Measurements from ENCODE around the gene MOCS3. TPM values are rescaled to one million over a fixed set of nuclear protein-coding genes. Genes with fewer than 3 reads are reported as not detected.

MOCS3 gene
- polyA plus RNA-seq, 3 donors = 0.48 to 1.9 (median 1.9) TPM

DNA sequence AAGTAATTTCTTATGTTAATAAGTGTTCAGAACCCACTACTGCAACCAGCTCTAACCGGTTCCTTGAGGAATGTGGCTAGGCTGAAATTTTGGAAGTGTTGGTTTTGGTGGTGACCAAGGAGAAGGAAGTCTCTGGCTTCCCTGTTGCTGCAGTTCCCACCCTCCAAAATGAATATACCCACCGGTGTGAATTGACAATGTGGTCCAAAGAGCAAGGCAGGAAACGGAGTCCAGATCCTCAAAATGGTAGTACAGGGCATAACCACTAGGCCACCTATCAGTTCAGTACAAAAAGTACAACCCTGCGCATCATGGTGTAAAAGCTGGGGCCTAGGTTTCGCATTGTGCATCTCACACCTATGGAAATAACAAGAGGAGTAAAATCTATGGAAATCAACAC lies 30.1 kb upstream of the MOCS3 start:
- Mint-ChIP-seq H3K36me3 (peaks cover 17 to 39% of the 10 kb centered on the region in 2 donors), H3K9me3 (no peaks in the 10 kb centered on the region), H3K27ac (peak overlapping the region in 4 of 7 donors; percentile 31 to 94 (median 64)), H3K27me3 (ENCODE audit: low read depth in 3 of 3) (no peaks in the 10 kb centered on the region), H3K4me1 (peaks cover 44% of the 10 kb centered on the region), H3K4me3 (no peak overlapping the region)
- Histone ChIP-seq H3K27ac (ENCODE audit: low read depth in 1 of 2, low read length in 2 of 2) (peak overlapping the region in 1 of 2 donors; percentile 66), H2AFZ (ENCODE audit: insufficient read depth, low read depth, low read length, poor library complexity, severe bottlenecking) (no peak overlapping the region), H3K4me1 (ENCODE audit: control insufficient read depth in 1 of 2, insufficient read depth in 2 of 2, low read length in 2 of 2) (peaks cover 23 to 43% of the 10 kb centered on the region in 2 donors), H3K27me3 (ENCODE audit: control insufficient read depth in 2 of 2, insufficient read depth in 2 of 2, low read length in 2 of 2) (no peaks in the 10 kb centered on the region), H3K79me2 (ENCODE audit: insufficient read depth, low read length) (peaks cover 71% of the 10 kb centered on the region), H3K9me3 (replicated peaks in 1 of 2; ENCODE audit: control insufficient read depth in 1 of 2, insufficient read depth in 1 of 2, low read length in 2 of 2) (no peaks in the 10 kb centered on the region), H4K20me1 (ENCODE audit: insufficient read depth, low read length) (peaks cover 63% of the 10 kb centered on the region), H3K4me2 (replicated peaks; ENCODE audit: extremely low read depth, low read length, poor library complexity, severe bottlenecking) (peak overlapping the region; percentile 79), H3K4me3 (replicated peaks in 1 of 3; ENCODE audit: low read depth in 2 of 3, low read length in 3 of 3) (peak overlapping the region in 1 of 3 experiments; percentile 83), H3K36me3 (replicated peaks in 1 of 2; ENCODE audit: control insufficient read depth in 1 of 2, insufficient read depth in 2 of 2, low read length in 2 of 2) (peaks cover 2 to 48% of the 10 kb centered on the region in 2 donors), H3K9ac (ENCODE audit: insufficient read depth, low read length, poor library complexity, severe bottlenecking) (no peak overlapping the region)
- peak in 1 of 3 donors; percentile 7 for DNase-seq
- intact Hi-C loops (cut with micrococcal nuclease) = loop anchor here (5.0 to 10.0 kb wide), 2 partner anchors 104 to 136 kb away; no protein-coding TSS in a partner anchor
- WGBS (ENCODE audit: insufficient coverage) = no CpG with 5 or more reads among the region's 5 CpGs
- TF ChIP-seq, protein P1, sequence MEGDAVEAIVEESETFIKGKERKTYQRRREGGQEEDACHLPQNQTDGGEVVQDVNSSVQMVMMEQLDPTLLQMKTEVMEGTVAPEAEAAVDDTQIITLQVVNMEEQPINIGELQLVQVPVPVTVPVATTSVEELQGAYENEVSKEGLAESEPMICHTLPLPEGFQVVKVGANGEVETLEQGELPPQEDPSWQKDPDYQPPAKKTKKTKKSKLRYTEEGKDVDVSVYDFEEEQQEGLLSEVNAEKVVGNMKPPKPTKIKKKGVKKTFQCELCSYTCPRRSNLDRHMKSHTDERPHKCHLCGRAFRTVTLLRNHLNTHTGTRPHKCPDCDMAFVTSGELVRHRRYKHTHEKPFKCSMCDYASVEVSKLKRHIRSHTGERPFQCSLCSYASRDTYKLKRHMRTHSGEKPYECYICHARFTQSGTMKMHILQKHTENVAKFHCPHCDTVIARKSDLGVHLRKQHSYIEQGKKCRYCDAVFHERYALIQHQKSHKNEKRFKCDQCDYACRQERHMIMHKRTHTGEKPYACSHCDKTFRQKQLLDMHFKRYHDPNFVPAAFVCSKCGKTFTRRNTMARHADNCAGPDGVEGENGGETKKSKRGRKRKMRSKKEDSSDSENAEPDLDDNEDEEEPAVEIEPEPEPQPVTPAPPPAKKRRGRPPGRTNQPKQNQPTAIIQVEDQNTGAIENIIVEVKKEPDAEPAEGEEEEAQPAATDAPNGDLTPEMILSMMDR (IDR thresholded peaks at IDR 0.05) = no peak

DNA sequence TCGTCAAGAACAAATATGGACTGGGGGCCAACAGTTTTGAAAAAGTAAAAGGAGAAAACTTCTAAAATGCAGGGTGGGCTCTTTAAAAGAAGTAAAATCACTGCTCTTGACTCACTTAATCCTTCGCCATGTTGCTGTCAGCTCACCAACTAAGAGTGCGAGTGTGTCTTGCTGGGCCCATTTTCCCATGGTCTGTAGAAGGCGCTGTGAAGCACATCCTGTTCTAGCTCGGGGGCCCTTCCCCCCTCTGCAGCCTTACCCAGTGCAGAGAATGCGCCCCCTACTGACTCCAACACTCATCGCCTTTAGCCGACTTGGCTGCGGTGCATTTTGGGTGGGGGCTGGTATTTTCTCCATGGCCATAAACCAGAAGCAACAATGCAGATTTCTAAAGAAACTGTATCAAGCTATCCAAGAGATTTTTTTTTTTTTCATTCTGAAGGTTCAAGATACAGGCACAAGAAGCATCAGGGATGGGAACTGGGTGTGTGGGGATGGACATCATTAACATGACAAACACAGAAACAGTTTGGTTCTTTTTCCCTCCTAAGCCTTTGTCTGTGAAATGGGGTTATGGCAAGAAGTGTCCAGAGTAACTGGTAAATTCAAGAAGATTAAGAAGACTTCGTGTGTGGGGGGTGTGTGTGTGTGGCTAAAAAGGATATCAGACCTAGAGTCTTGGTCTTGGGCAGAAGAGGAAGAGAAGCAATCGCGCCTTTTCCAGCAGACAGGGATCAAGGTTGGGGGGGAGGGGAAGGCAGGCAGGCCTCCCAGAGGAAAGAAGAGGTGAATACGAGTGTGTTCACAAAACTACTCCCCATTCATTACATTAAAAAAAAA lies 29.1 kb upstream of the MOCS3 start:
- Mint-ChIP-seq H3K27ac (peak overlapping the region; percentile 84 to 96 (median 92)), H3K36me3 (peaks cover 21 to 43% of the 10 kb centered on the region in 2 donors), H3K27me3 (ENCODE audit: low read depth in 3 of 3) (no peaks in the 10 kb centered on the region), H3K9me3 (no peaks in the 10 kb centered on the region), H3K4me3 (peak overlapping the region; percentile 87 to 90), H3K4me1 (peaks cover 44% of the 10 kb centered on the region)
- Histone ChIP-seq H3K4me2 (replicated peaks; ENCODE audit: extremely low read depth, low read length, poor library complexity, severe bottlenecking) (peak overlapping the region; percentile 79), H3K79me2 (ENCODE audit: insufficient read depth, low read length) (peaks cover 61% of the 10 kb centered on the region), H3K36me3 (replicated peaks in 1 of 2; ENCODE audit: control insufficient read depth in 1 of 2, insufficient read depth in 2 of 2, low read length in 2 of 2) (peaks cover 10 to 48% of the 10 kb centered on the region in 2 donors), H3K4me1 (ENCODE audit: control insufficient read depth in 1 of 2, insufficient read depth in 2 of 2, low read length in 2 of 2) (peaks cover 23 to 43% of the 10 kb centered on the region in 2 donors), H2AFZ (ENCODE audit: insufficient read depth, low read depth, low read length, poor library complexity, severe bottlenecking) (peak overlapping the region; percentile 22), H3K4me3 (replicated peaks in 1 of 3; ENCODE audit: low read depth in 2 of 3, low read length in 3 of 3) (peak overlapping the region; percentile 65 to 95 (median 83)), H3K27me3 (ENCODE audit: control insufficient read depth in 2 of 2, insufficient read depth in 2 of 2, low read length in 2 of 2) (no peaks in the 10 kb centered on the region), H4K20me1 (ENCODE audit: insufficient read depth, low read length) (peaks cover 53% of the 10 kb centered on the region), H3K9me3 (replicated peaks in 1 of 2; ENCODE audit: control insufficient read depth in 1 of 2, insufficient read depth in 1 of 2, low read length in 2 of 2) (no peaks in the 10 kb centered on the region), H3K9ac (ENCODE audit: insufficient read depth, low read length, poor library complexity, severe bottlenecking) (peak overlapping the region; percentile 47), H3K27ac (ENCODE audit: low read depth in 1 of 2, low read length in 2 of 2) (peak overlapping the region; percentile 3 to 66)
- WGBS (ENCODE audit: insufficient coverage) = 49% methylated on average over 3 of the region's 13 CpGs
- TF ChIP-seq, protein P1 (IDR thresholded peaks at IDR 0.05) = peak; percentile 93
- peak; percentile 84 to 91 (median 91) for DNase-seq
- intact Hi-C loops (cut with micrococcal nuclease) = loop anchor here (5.0 to 10.0 kb wide), 3 partner anchors 105 to 137 kb away; partner anchors contain the start of gene BCAS4 (in 1 of the 2)
